Measurements from ENCODE around the gene TRAM2.

Gene TRAM2

GRCh38 chr6:52546678-52547077, 30.2 kb downstream of the TRAM2 start:
- in situ Hi-C loops (cut with HindIII; ENCODE audit: low pct_unique_long_range_greater_than_20kb, low sequenced_read_pairs), result no loop called here
- no peak for TF ChIP-seq JUND (IDR thresholded peaks at IDR 0.05; ENCODE audit: low read depth)
- DNase-seq (ENCODE audit: low read depth in 1 of 2, low spot score in 1 of 2), result peak in 1 of 2 experiments; percentile 59

- no peak for DNase-seq (ENCODE audit: low read depth in 1 of 2, low spot score in 1 of 2)
- no peak for TF ChIP-seq JUND (IDR thresholded peaks at IDR 0.05; ENCODE audit: low read depth)
- in situ Hi-C loops (cut with HindIII; ENCODE audit: low pct_unique_long_range_greater_than_20kb, low sequenced_read_pairs), result no loop called here
These were observed 30.7 kb downstream of the TRAM2 start for GRCh38 chr6:52546192-52546591.

- DNase-seq (ENCODE audit: low read depth in 1 of 2, low spot score in 1 of 2), result peak in 1 of 2 experiments; percentile 13
- TF ChIP-seq JUND (IDR thresholded peaks at IDR 0.05; ENCODE audit: low read depth), result no peak
- in situ Hi-C loops (cut with HindIII; ENCODE audit: low pct_unique_long_range_greater_than_20kb, low sequenced_read_pairs), result no loop called here
These were observed 31.3 kb downstream of the TRAM2 start for GRCh38 chr6:52545406-52546119.

- DNase-seq (ENCODE audit: low read depth in 1 of 2, low spot score in 1 of 2), result peak in 1 of 2 experiments; percentile 62
- TF ChIP-seq JUND (IDR thresholded peaks at IDR 0.05; ENCODE audit: low read depth), result peak; percentile 50
- in situ Hi-C loops (cut with HindIII; ENCODE audit: low pct_unique_long_range_greater_than_20kb, low sequenced_read_pairs), result no loop called here
These were observed 32.1 kb downstream of the TRAM2 start for GRCh38 chr6:52544602-52545405.

- no peak for TF ChIP-seq JUND (IDR thresholded peaks at IDR 0.05; ENCODE audit: low read depth)
- peak in 1 of 2 experiments; percentile 24 for DNase-seq (ENCODE audit: low read depth in 1 of 2, low spot score in 1 of 2)
- in situ Hi-C loops (cut with HindIII; ENCODE audit: low pct_unique_long_range_greater_than_20kb, low sequenced_read_pairs), result no loop called here
These were observed 32.9 kb downstream of the TRAM2 start for GRCh38 chr6:52543729-52544601.

- in situ Hi-C loops (cut with HindIII; ENCODE audit: low pct_unique_long_range_greater_than_20kb, low sequenced_read_pairs), result no loop called here
- no peak for TF ChIP-seq JUND (IDR thresholded peaks at IDR 0.05; ENCODE audit: low read depth)
- no peak for DNase-seq (ENCODE audit: low read depth in 1 of 2, low spot score in 1 of 2)
These were observed 33.6 kb downstream of the TRAM2 start for GRCh38 chr6:52543262-52543661.

GRCh38 chr6:52541135-52541534, 35.7 kb downstream of the TRAM2 start:
- in situ Hi-C loops (cut with HindIII; ENCODE audit: low pct_unique_long_range_greater_than_20kb, low sequenced_read_pairs), result no loop called here
- DNase-seq (ENCODE audit: low read depth in 1 of 2, low spot score in 1 of 2), result no peak
- TF ChIP-seq JUND (IDR thresholded peaks at IDR 0.05; ENCODE audit: low read depth), result no peak

- TF ChIP-seq JUND (IDR thresholded peaks at IDR 0.05; ENCODE audit: low read depth), result no peak
- DNase-seq (ENCODE audit: low read depth in 1 of 2, low spot score in 1 of 2), result no peak
- in situ Hi-C loops (cut with HindIII; ENCODE audit: low pct_unique_long_range_greater_than_20kb, low sequenced_read_pairs), result no loop called here
These were observed 36.5 kb downstream of the TRAM2 start for GRCh38 chr6:52540286-52540902.

- no peak for DNase-seq (ENCODE audit: low read depth in 1 of 2, low spot score in 1 of 2)
- in situ Hi-C loops (cut with HindIII; ENCODE audit: low pct_unique_long_range_greater_than_20kb, low sequenced_read_pairs), result no loop called here
- no peak for TF ChIP-seq JUND (IDR thresholded peaks at IDR 0.05; ENCODE audit: low read depth)
These were observed 37.3 kb downstream of the TRAM2 start for GRCh38 chr6:52539607-52540006.

GRCh38 chr6:52538901-52539354, 37.9 kb downstream of the TRAM2 start:
- in situ Hi-C loops (cut with HindIII; ENCODE audit: low pct_unique_long_range_greater_than_20kb, low sequenced_read_pairs), result no loop called here
- TF ChIP-seq JUND (IDR thresholded peaks at IDR 0.05; ENCODE audit: low read depth), result no peak
- no peak for DNase-seq (ENCODE audit: low read depth in 1 of 2, low spot score in 1 of 2)

GRCh38 chr6:52538252-52538900, 38.5 kb downstream of the TRAM2 start:
- peak; percentile 39 to 84 for DNase-seq (ENCODE audit: low read depth in 1 of 2, low spot score in 1 of 2)
- in situ Hi-C loops (cut with HindIII; ENCODE audit: low pct_unique_long_range_greater_than_20kb, low sequenced_read_pairs), result no loop called here
- TF ChIP-seq JUND (IDR thresholded peaks at IDR 0.05; ENCODE audit: low read depth), result no peak

Measured in T47D (cell line).